ENCODE results near the gene RASD1.

RASD1 gene

GRCh38 chr17:17516941-17517720 lies 20.9 kb upstream of the RASD1 start:
- Histone ChIP-seq H3K4me3 (ENCODE audit: insufficient read depth, low read depth, low read length) (no peak overlapping the region), H3K4me1 (ENCODE audit: control insufficient read depth, insufficient read depth, low read length) (peaks cover 18% of the 10 kb centered on the region), H3K27me3 (ENCODE audit: control insufficient read depth, insufficient read depth, low read length, poor library complexity, severe bottlenecking) (no peaks in the 10 kb centered on the region), H3K36me3 (ENCODE audit: control insufficient read depth, insufficient read depth, low read length) (no peaks in the 10 kb centered on the region), H3K27ac (ENCODE audit: insufficient read depth, low read depth, low read length, poor library complexity, severe bottlenecking) (no peak overlapping the region), H3K9me3 (ENCODE audit: control insufficient read depth, low read length) (no peaks in the 10 kb centered on the region)
- 85 to 88% methylated on average over 14 of the region's 14 CpGs for WGBS, 2 experiments

- H3K4me1 ChIP-seq (ENCODE audit: control insufficient read depth, insufficient read depth, low read length): peaks cover 15% of the 10 kb centered on the region
- H3K27me3 ChIP-seq (ENCODE audit: control insufficient read depth, insufficient read depth, low read length, poor library complexity, severe bottlenecking): no peaks in the 10 kb centered on the region
- no peak overlapping the region for H3K27ac ChIP-seq (ENCODE audit: insufficient read depth, low read depth, low read length, poor library complexity, severe bottlenecking)
- H3K4me3 ChIP-seq (ENCODE audit: insufficient read depth, low read depth, low read length): no peak overlapping the region
- no peaks in the 10 kb centered on the region for H3K9me3 ChIP-seq (ENCODE audit: control insufficient read depth, low read length)
- WGBS, 2 experiments: 89 to 90% methylated on average over 21 of the region's 21 CpGs
- no peaks in the 10 kb centered on the region for H3K36me3 ChIP-seq (ENCODE audit: control insufficient read depth, insufficient read depth, low read length)
These were observed 20.0 kb upstream of the RASD1 start for GRCh38 chr17:17515934-17516930.

GRCh38 chr17:17514993-17515933 lies 19.1 kb upstream of the RASD1 start:
- peaks cover 15% of the 10 kb centered on the region for H3K4me1 ChIP-seq (ENCODE audit: control insufficient read depth, insufficient read depth, low read length)
- no peaks in the 10 kb centered on the region for H3K27me3 ChIP-seq (ENCODE audit: control insufficient read depth, insufficient read depth, low read length, poor library complexity, severe bottlenecking)
- no peak overlapping the region for H3K4me3 ChIP-seq (ENCODE audit: insufficient read depth, low read depth, low read length)
- H3K36me3 ChIP-seq (ENCODE audit: control insufficient read depth, insufficient read depth, low read length): no peaks in the 10 kb centered on the region
- H3K27ac ChIP-seq (ENCODE audit: insufficient read depth, low read depth, low read length, poor library complexity, severe bottlenecking): no peak overlapping the region
- H3K9me3 ChIP-seq (ENCODE audit: control insufficient read depth, low read length): no peaks in the 10 kb centered on the region
- WGBS, 2 experiments: 55 to 60% methylated on average over 21 of the region's 21 CpGs

DNA sequence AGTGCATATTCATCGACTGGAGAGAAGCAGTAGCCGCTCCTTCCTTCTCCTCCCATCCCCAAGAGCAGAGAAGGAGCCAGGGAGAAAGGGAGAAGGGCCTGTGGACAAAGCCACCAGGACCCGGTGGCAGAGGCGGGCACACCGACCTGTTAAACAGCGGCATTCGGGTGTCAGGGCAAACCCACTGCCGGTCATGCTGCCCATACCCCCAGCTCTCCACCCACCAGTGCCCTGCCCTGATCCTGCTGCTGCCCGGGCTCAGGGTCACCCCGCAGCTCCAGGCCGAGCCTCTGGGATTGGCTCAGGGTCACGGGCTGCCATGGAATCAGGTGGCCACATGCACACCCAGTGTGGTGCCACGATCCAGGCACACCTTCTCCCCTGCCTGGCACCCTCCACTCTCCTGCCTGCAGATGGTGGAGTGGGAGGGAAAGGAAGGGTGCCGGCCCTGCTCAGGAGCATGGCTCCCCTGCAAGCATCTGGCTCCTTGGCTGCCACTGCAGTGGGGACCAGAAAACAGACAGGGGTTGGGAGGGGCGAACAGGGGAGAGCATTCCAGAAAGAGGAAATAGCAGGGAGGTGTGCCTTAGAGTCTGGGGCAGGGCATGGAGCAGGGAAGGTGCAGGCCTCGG lies 18.3 kb upstream of the RASD1 start:
- no peak overlapping the region for H3K27ac ChIP-seq (ENCODE audit: insufficient read depth, low read depth, low read length, poor library complexity, severe bottlenecking)
- 87% methylated on average over 16 of the region's 16 CpGs for WGBS, 2 experiments
- no peaks in the 10 kb centered on the region for H3K36me3 ChIP-seq (ENCODE audit: control insufficient read depth, insufficient read depth, low read length)
- H3K9me3 ChIP-seq (ENCODE audit: control insufficient read depth, low read length): no peaks in the 10 kb centered on the region
- H3K4me3 ChIP-seq (ENCODE audit: insufficient read depth, low read depth, low read length): no peak overlapping the region
- H3K27me3 ChIP-seq (ENCODE audit: control insufficient read depth, insufficient read depth, low read length, poor library complexity, severe bottlenecking): no peaks in the 10 kb centered on the region
- H3K4me1 ChIP-seq (ENCODE audit: control insufficient read depth, insufficient read depth, low read length): peaks cover 15% of the 10 kb centered on the region

- Histone ChIP-seq H3K36me3 (ENCODE audit: control insufficient read depth, insufficient read depth, low read length) (no peaks in the 10 kb centered on the region), H3K27ac (ENCODE audit: insufficient read depth, low read depth, low read length, poor library complexity, severe bottlenecking) (no peak overlapping the region), H3K4me3 (ENCODE audit: insufficient read depth, low read depth, low read length) (no peak overlapping the region), H3K27me3 (ENCODE audit: control insufficient read depth, insufficient read depth, low read length, poor library complexity, severe bottlenecking) (no peaks in the 10 kb centered on the region), H3K4me1 (ENCODE audit: control insufficient read depth, insufficient read depth, low read length) (peaks cover 15% of the 10 kb centered on the region), H3K9me3 (ENCODE audit: control insufficient read depth, low read length) (no peaks in the 10 kb centered on the region)
- 94 to 98% methylated on average over 7 of the region's 7 CpGs for WGBS, 2 experiments
These were observed 17.4 kb upstream of the RASD1 start for GRCh38 chr17:17513626-17514025.

DNA sequence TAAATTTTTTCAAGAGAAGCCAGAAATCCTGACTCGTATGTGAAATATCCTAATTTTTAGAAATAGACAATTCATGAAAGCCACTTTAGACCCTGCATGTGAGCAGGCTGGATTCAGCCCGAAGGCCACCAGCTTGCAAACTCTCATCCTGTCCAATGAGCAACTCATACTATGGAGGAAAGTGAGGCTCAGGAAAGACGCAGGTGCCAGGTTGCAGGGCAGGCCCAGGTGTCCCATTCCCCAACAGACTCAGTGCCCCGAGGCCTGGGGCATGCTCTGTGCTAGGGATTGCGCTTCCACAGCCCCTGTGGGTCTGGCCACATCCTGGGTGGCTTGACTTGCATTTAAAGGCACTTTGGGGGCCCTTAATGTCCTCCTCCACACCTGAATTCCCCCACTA lies 16.7 kb upstream of the RASD1 start:
- H3K36me3 ChIP-seq (ENCODE audit: control insufficient read depth, insufficient read depth, low read length): no peaks in the 10 kb centered on the region
- H3K4me3 ChIP-seq (ENCODE audit: insufficient read depth, low read depth, low read length): no peak overlapping the region
- peaks cover 15% of the 10 kb centered on the region for H3K4me1 ChIP-seq (ENCODE audit: control insufficient read depth, insufficient read depth, low read length)
- H3K27ac ChIP-seq (ENCODE audit: insufficient read depth, low read depth, low read length, poor library complexity, severe bottlenecking): no peak overlapping the region
- H3K27me3 ChIP-seq (ENCODE audit: control insufficient read depth, insufficient read depth, low read length, poor library complexity, severe bottlenecking): no peaks in the 10 kb centered on the region
- H3K9me3 ChIP-seq (ENCODE audit: control insufficient read depth, low read length): no peaks in the 10 kb centered on the region
- 92 to 95% methylated on average over 5 of the region's 5 CpGs for WGBS, 2 experiments

GRCh38 chr17:17511881-17512858 lies 16.0 kb upstream of the RASD1 start:
- peaks cover 15% of the 10 kb centered on the region for H3K4me1 ChIP-seq (ENCODE audit: control insufficient read depth, insufficient read depth, low read length)

GRCh38 chr17:17511293-17511741 lies 15.1 kb upstream of the RASD1 start:
- no peaks in the 10 kb centered on the region for H3K36me3 ChIP-seq (ENCODE audit: control insufficient read depth, insufficient read depth, low read length)
- no peaks in the 10 kb centered on the region for H3K9me3 ChIP-seq (ENCODE audit: control insufficient read depth, low read length)
- no peaks in the 10 kb centered on the region for H3K27me3 ChIP-seq (ENCODE audit: control insufficient read depth, insufficient read depth, low read length, poor library complexity, severe bottlenecking)
- H3K4me3 ChIP-seq (ENCODE audit: insufficient read depth, low read depth, low read length): no peak overlapping the region
- no peak overlapping the region for H3K27ac ChIP-seq (ENCODE audit: insufficient read depth, low read depth, low read length, poor library complexity, severe bottlenecking)
- 91 to 95% methylated on average over 12 of the region's 12 CpGs for WGBS, 2 experiments
- H3K4me1 ChIP-seq (ENCODE audit: control insufficient read depth, insufficient read depth, low read length): peaks cover 21% of the 10 kb centered on the region

More at GRCh38 chr17:17511881-17512858, 16.0 kb upstream of the RASD1 start:
- Histone ChIP-seq H3K4me3 (ENCODE audit: insufficient read depth, low read depth, low read length) (no peak overlapping the region), H3K9me3 (ENCODE audit: control insufficient read depth, low read length) (no peaks in the 10 kb centered on the region), H3K27me3 (ENCODE audit: control insufficient read depth, insufficient read depth, low read length, poor library complexity, severe bottlenecking) (no peaks in the 10 kb centered on the region), H3K27ac (ENCODE audit: insufficient read depth, low read depth, low read length, poor library complexity, severe bottlenecking) (no peak overlapping the region), H3K36me3 (ENCODE audit: control insufficient read depth, insufficient read depth, low read length) (no peaks in the 10 kb centered on the region)
- WGBS, 2 experiments: 92 to 93% methylated on average over 29 of the region's 29 CpGs
